ENCODE measurements around the gene CLASP2.
"Not testable (repeated sequence)": the region's sequence is repeated elsewhere in the genome, so short reads cannot be mapped to it uniquely, and the experiment has no call there.

- not testable (repeated sequence) for TF ChIP-seq CTCF, POLR2A (IDR thresholded peaks at IDR 0.05)
Observed at GRCh38 chr3:33754391-33754790, 36.3 kb upstream of the CLASP2 start.
